ENCODE measurements around the gene TACC2.
A peak's percentile ranks its signal among the peaks of the same experiment; 100 is the strongest.

Gene TACC2

DNA sequence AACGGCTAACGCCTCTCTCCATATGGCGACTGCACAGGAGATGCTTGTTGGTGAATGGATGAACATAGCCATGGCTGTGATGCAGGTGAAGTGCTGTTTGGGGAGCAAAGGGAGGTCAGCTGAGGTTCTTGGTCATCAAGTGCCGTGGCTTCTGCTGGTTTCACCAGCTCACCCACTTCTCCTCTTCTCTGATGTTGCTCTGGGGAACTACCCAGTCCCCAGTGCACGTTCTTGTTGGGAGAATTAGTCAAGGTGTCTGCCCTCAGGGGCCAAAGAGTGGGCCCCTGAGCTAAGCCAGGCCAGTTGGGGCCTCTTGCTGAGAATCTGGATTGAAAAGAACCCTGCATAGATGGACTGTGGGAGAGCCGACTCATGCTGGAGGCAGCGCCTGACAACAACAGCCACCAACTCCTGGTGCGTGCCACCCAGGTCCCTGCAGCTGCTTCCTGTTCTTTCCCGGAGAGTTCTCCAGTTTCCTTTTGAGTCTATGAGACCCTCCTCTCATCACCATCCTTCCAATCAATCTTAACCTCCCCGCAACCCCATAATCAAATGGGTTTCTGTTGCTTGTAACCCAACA lies 285.1 kb downstream of the TACC2 start:
- no peak overlapping the region for H3K4me3 ChIP-seq (ENCODE audit: low read depth, low read length)

DNA sequence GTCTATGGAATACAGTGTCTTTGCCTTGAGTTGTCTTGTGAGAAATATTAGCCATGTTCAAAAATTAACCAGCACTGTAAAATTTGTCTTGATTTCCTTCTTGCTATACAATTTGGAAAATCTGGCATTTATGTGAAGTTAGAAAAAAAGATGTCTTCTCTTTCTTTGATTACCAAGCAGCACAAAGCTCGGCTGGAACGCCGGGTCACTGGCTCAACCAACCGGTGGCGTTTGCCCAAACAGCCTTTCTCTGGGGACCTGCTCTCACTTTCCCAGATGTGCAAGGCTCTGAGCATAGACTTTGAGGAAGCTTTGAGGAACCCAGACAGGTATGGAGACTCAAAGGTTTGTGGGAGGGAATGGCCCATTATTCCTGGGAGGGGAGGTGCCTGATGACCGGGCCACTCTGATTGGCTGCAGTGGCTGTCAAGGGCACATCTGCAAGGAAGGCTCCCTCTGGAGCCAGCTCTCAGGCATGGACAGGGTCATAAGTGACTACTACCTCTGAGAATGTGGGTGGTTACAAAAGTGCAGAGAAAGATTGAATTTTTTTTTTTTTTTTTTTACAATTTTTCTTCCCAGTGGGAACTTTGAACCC lies 287.7 kb downstream of the TACC2 start:
- TF ChIP-seq, protein P1, sequence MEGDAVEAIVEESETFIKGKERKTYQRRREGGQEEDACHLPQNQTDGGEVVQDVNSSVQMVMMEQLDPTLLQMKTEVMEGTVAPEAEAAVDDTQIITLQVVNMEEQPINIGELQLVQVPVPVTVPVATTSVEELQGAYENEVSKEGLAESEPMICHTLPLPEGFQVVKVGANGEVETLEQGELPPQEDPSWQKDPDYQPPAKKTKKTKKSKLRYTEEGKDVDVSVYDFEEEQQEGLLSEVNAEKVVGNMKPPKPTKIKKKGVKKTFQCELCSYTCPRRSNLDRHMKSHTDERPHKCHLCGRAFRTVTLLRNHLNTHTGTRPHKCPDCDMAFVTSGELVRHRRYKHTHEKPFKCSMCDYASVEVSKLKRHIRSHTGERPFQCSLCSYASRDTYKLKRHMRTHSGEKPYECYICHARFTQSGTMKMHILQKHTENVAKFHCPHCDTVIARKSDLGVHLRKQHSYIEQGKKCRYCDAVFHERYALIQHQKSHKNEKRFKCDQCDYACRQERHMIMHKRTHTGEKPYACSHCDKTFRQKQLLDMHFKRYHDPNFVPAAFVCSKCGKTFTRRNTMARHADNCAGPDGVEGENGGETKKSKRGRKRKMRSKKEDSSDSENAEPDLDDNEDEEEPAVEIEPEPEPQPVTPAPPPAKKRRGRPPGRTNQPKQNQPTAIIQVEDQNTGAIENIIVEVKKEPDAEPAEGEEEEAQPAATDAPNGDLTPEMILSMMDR (IDR thresholded peaks at IDR 0.05; ENCODE audit: low read depth, low read length): no peak
- H3K4me3 ChIP-seq (ENCODE audit: low read depth, low read length): no peak overlapping the region

More for the DNA sequence above, 285.1 kb downstream of the TACC2 start:
- TF ChIP-seq, protein P1 (IDR thresholded peaks at IDR 0.05; ENCODE audit: low read depth, low read length): no peak

DNA sequence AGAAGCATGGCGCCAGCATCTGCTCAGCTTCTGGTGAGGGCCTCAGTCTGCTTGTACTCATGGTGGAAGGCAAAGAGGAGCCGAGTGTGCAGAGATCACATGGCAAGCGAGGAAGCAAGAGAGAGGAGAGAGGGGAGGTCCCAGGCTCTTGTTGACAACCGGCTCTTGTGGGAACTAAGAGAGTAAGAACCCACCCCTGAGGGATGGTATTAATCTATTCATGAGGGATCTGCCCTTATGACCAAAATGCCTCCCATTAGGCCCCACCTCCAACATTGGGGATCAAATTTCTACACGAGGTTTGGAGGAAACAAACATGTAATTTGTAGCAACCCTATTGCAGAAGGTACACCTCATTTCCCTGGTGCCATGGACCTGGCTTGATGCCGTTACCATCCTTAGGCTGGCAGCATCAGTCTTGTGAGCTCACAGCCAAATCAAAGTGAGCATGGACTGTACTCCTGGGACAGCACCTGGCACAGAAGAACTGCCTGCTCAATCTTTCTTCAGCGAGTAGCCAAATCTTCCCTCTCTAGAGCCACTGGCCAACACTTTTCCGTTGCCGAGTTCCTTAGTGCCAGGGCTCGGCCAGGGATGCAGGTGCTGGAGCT lies 288.7 kb downstream of the TACC2 start:
- no peak overlapping the region for H3K4me3 ChIP-seq (ENCODE audit: low read depth, low read length)
- TF ChIP-seq, protein P1 (IDR thresholded peaks at IDR 0.05; ENCODE audit: low read depth, low read length): no peak

DNA sequence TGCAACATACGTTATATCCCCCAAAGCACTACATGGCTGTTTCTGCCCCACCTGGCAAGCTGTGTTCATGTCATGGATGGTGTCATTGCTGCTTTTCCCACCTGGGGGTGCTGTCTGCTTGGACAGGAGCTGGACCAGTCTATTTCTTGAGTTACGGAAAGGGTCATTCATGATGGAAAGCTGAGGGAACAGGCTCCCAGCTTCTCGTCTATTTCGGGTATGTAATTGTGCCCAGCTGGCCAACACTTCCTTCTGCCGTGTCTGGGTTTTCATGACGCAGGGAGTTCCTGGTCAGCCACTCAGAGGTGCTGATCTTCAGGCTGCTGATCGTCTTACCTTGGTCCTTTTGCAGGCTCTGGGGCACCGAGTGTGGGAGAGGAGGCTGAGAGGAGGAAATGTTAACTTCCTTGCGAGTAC lies 290.8 kb downstream of the TACC2 start:
- no peak overlapping the region for H3K4me3 ChIP-seq (ENCODE audit: low read depth, low read length)
- TF ChIP-seq, protein P1 (IDR thresholded peaks at IDR 0.05; ENCODE audit: low read depth, low read length): peak; percentile 52

DNA sequence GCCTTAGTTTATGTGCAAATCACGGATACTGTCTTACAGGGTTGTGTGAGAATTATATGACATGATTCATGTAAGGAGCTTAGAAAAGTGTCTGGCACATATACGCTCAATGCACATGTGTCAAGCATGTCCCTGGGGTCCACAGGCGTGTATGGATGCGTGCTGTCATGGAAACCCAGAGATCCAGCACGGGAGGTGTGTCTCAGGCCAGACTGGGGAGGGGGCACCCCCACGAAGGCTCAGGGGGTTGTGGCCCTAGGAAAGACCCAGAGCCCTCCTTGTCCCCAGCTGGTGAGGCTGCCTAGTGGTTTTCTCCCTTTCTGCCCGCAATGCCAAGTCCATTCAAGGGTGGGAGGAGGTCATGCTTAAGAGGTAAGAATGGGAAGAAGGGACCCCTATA lies 291.2 kb downstream of the TACC2 start:
- no peak overlapping the region for H3K4me3 ChIP-seq (ENCODE audit: low read depth, low read length)
- TF ChIP-seq, protein P1 (IDR thresholded peaks at IDR 0.05; ENCODE audit: low read depth, low read length): no peak

DNA sequence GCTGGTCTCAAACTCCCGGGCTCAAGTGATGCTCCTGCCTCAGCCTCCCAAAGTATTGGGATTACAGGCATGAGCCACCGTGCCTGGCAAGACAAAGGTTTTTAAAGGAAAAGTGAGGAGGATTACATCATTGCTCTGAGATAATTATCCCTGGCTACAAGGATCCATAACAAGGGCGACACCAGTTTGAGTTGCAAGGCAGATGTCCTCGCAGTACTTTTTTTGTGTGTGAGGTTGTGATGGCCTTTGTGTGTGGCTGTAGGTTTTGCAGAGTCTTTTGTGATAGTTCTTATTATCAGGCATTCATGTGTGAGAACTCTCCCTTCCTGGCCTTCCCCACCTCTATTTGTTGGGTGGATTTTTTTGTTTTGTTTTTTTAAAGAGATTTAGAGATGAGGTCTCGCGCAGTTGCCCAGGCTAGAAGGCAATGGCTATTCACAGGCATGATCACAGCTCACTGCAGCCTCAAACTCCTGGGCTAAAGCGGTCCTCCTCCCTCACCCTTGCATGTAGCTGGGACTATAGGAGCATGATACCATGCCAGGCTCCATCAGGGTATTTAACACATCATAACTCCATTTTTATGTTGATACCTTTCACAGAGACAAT lies 292.2 kb downstream of the TACC2 start:
- TF ChIP-seq, protein P1 (IDR thresholded peaks at IDR 0.05; ENCODE audit: low read depth, low read length): no peak
- no peak overlapping the region for H3K4me3 ChIP-seq (ENCODE audit: low read depth, low read length)

DNA sequence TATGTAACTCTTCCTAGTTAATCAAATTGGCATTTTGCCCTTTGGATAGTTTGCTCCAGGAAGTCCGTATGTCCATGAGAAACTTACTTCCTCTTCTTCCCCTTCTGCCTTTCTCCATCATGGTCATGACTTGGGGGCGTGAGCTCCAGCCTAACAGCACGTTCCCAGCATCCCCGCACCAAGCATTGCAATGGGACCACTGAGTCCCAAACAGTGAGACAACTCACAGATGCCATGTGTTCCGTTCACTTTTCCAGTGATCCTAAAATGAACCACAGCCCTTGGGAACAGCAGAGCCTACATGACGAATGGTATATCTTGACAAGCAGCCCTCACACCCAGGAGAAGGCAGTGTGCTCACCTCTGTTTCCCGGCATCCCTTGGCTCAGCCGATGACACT lies 292.8 kb downstream of the TACC2 start:
- H3K4me3 ChIP-seq (ENCODE audit: low read depth, low read length): no peak overlapping the region
- TF ChIP-seq, protein P1 (IDR thresholded peaks at IDR 0.05; ENCODE audit: low read depth, low read length): no peak
